Heart right ventricle (tissue), 16 donors: ENCODE measurements around the gene TFEC. TPM values are rescaled to one million over a fixed set of nuclear protein-coding genes. Genes with fewer than 3 reads are reported as not detected.
"Not testable (repeated sequence)": the region's sequence is repeated elsewhere in the genome, so short reads cannot be mapped to it uniquely, and the experiment has no call there.

Experiments
- ATAC-seq, 8 donors: fragments of 200-7000 bp; cut with Tn5 transposase; one replicate each; pipeline ENCODE4 v1.9.1; 2020; ENCODE audit warnings: mild to moderate bottlenecking in 8 of 8, moderate library complexity in 8 of 8, moderate number of reproducible peaks in 1 of 8
- DNase-seq, 2 donors: peaks; one replicate each; pipeline ENCODE4 v3.0.0-alpha.2; 2020
- H3K27ac ChIP-seq, 10 donors: fragments of 200-600 bp; sonication (generic) in 2 of 10; one replicate each; pipeline versions ENCODE4 v1.5.0 to v1.8.0; 2020 to 2022; ENCODE audit warnings: mild to moderate bottlenecking in 3 of 10
- H3K27me3 ChIP-seq, 7 donors: fragments of 200-600 bp; one replicate each; pipeline ENCODE4 v1.8.0; 2021 to 2022; ENCODE audit warnings: mild to moderate bottlenecking in 2 of 7
- H3K36me3 ChIP-seq, 9 donors: fragments of 200-600 bp; sonication (generic) in 1 of 9; one replicate each; pipeline versions ENCODE4 v1.5.0 to v1.8.0; 2020 to 2022; ENCODE audit warnings: mild to moderate bottlenecking in 2 of 9
- H3K4me1 ChIP-seq, 9 donors: fragments of 200-600 bp; sonication (generic) in 1 of 9; one replicate each; pipeline versions ENCODE4 v1.5.0 to v1.8.0; 2020 to 2022; ENCODE audit warnings: mild to moderate bottlenecking in 4 of 9
- H3K4me3 ChIP-seq, 10 donors: fragments of 200-600 bp; sonication (generic) in 2 of 10; one replicate each; pipeline versions ENCODE4 v1.5.0 to v1.8.0; 2020 to 2022; ENCODE audit warnings: mild to moderate bottlenecking in 7 of 10, moderate library complexity in 2 of 10
- H3K9me3 ChIP-seq, 11 donors: fragments of 200-600 bp in 10 of 11; sonication (generic) in 2 of 11; one replicate each; pipeline versions ENCODE4 v1.5.0 to v1.8.0; 2013 to 2022; ENCODE audit warnings: mild to moderate bottlenecking in 2 of 11, control low read depth in 1 of 11, moderate library complexity in 1 of 11
- WGBS, 2 donors: extraction: QIAGEN DNeasy Blood & Tissue Kit; methylation state at CpG; one replicate each; pipeline ENCODE4 v1.1.7; 2013; ENCODE audit warnings: inconsistent platforms in 1 of 2; 5-methylcytosine and 5-hydroxymethylcytosine counted together
- intact Hi-C, 10 donors: fragments of 100-400 bp; cut with DNase I; formaldehyde crosslinking; loops; one replicate each; pipeline versions ENCODE4 v1.11.1 to v1.14.2; 2022
- polyA plus RNA-seq, 2 donors: library from polyadenylated mRNA; stranded (reverse); fragments of 200-250 nt; gene quantifications; one replicate each; pipeline ENCODE4 v1.2.3, GENCODE V29; 2013
- total RNA-seq, 10 donors: library from RNA; stranded (reverse); fragmentation: NEBNext Ultra II Directional in 3 of 10; extraction: Animal tissue kit (Norgen Biotek cat#: 25700) in 3 of 10; gene quantifications; one replicate each; pipeline versions ENCODE4 v1.2.1 to v1.2.4, GENCODE V29; 2021 to 2023
- TF ChIP-seq, protein P1 (sequence below), 9 donors: fragments of 200-600 bp; sonication (generic) in 2 of 9; IDR thresholded peaks; one replicate each; pipeline versions ENCODE4 v1.5.0 to v1.8.0; 2021 to 2022; ENCODE audit warnings: antibody characterized with exemption in 9 of 9, mild to moderate bottlenecking in 5 of 9, moderate library complexity in 1 of 9
- donor health status: Arrhythmogenic right ventricular cardiomyopathy.
- donor health status: ischemic (EF 13 %, LVEDD 7.1; RV severe dilation, severe dysfunction).
- donor health status: healthy with polysubstance abuse.
- donor health status: DM: no; HTN: yes; CAD: no.
- donor health status: DM: no; HTN: no; CAD: no.
- donor health status: ischemic (EF 25% LVEDD 6.9; RV normal size, moderate dysfunction).
- donor health status: ischemic (EF 25% LVEDD 5.7; RV mildly dilated, moderate dysfunction).
- donor health status: healthy.
- donor health status: DM: yes; HTN: yes; CAD: no.
- donor health status: Ischemic cardiomyopathy.
- donor health status: ischemic (EF 35%, LVEDD 5.7; RV mildly dilated, moderate dysfunction).
- donor health status: nonischemic (EF 11% LVEDD 7.7; RV severe dilation, severe dysfunction).
- donor health status: DM: yes; HTN: yes; CAD: no.
- donor health status: PGD.
- donor health status: ischemic (EF 29% LVEDD 5.4; RV normal size, mild dysfunction).
- donor health status: nonischemic (EF 23%, LVEDD 6.1; RV moderate dilation, normal function).

The TFEC gene
- total and polyA plus RNA-seq, 12 donors, result 0.28 to 12.4 (median 0.70) TPM

- 84 to 85% methylated on average over 2 of the region's 2 CpGs for WGBS, 2 donors
- H3K4me3 ChIP-seq, result no peak overlapping the region
- intact Hi-C loops, result no loop called here
- TF ChIP-seq, protein P1, sequence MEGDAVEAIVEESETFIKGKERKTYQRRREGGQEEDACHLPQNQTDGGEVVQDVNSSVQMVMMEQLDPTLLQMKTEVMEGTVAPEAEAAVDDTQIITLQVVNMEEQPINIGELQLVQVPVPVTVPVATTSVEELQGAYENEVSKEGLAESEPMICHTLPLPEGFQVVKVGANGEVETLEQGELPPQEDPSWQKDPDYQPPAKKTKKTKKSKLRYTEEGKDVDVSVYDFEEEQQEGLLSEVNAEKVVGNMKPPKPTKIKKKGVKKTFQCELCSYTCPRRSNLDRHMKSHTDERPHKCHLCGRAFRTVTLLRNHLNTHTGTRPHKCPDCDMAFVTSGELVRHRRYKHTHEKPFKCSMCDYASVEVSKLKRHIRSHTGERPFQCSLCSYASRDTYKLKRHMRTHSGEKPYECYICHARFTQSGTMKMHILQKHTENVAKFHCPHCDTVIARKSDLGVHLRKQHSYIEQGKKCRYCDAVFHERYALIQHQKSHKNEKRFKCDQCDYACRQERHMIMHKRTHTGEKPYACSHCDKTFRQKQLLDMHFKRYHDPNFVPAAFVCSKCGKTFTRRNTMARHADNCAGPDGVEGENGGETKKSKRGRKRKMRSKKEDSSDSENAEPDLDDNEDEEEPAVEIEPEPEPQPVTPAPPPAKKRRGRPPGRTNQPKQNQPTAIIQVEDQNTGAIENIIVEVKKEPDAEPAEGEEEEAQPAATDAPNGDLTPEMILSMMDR (IDR thresholded peaks at IDR 0.05), result no peak
- no peaks in the 10 kb centered on the region for H3K36me3 ChIP-seq
- H3K27ac ChIP-seq, result no peak overlapping the region
- H3K4me1 ChIP-seq, result no peaks in the 10 kb centered on the region
- H3K9me3 ChIP-seq, result peaks cover 0 to 5% (median 0%) of the 10 kb centered on the region in 11 donors
- no peak for DNase-seq
- ATAC-seq, result no peak
- no peaks in the 10 kb centered on the region for H3K27me3 ChIP-seq
These were observed 32.1 kb upstream of the TFEC start for GRCh38 chr7:116062666-116063065.

DNA sequence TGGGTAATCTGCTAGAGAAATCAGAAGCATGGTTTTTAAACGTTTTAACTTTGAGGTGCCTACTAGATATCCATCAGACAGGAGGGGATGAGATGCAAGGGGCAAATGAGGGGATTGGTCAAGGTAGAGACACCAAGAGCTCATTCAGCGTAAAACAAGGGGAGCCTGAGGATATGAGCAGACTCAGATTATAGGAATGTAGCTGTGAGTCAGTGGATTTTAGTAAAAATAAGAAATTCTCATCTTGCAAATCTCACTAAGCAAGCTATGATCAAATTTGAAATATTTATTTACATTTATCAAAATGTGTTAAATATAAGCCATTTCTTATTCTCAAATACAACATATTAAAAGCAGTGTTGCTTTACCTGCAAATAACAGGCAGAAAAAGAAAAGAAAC is 21.4 kb upstream of the TFEC start:
- 50 to 51% methylated on average over 2 of the region's 2 CpGs for WGBS, 2 donors
- Histone ChIP-seq H3K9me3 (peaks cover 0 to 11% (median 0%) of the 10 kb centered on the region in 11 donors), H3K4me1 (no peaks in the 10 kb centered on the region), H3K27me3 (no peaks in the 10 kb centered on the region), H3K27ac (no peak overlapping the region), H3K4me3 (no peak overlapping the region), H3K36me3 (no peaks in the 10 kb centered on the region)
- ATAC-seq (no peak), DNase-seq (no peak)
- TF ChIP-seq, protein P1 (IDR thresholded peaks at IDR 0.05), result no peak
- intact Hi-C loops, result no loop called here

GRCh38 chr7:116047261-116047660 is 16.7 kb upstream of the TFEC start:
- not testable (repeated sequence) for ATAC-seq

DNA sequence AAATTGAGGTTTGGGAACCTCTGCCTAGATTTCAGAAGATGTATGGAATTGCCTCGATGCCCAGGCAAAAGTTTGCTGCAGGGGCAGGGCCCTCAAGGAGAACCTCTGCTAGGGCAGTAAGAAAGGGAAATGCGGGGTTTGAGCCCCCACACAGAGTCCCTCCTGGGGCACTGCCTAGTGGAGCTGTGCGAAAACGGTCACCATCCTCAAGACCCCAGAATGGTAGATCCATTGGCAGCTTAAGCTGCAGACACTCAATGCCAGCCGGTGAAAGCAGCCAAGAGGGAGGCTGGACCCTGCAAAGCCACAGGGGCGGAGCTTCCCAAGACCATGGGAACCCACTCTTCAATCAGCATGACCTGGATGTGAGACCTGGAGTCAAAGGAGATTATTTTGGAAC is 15.0 kb upstream of the TFEC start:
- Histone ChIP-seq H3K9me3 (peaks cover 0 to 16% (median 0%) of the 10 kb centered on the region in 11 donors), H3K4me1 (no peaks in the 10 kb centered on the region), H3K27ac (no peak overlapping the region), H3K27me3 (no peaks in the 10 kb centered on the region), H3K36me3 (no peaks in the 10 kb centered on the region), H3K4me3 (no peak overlapping the region)
- DNase-seq (no peak), ATAC-seq (no peak)
- intact Hi-C loops, result no loop called here
- 87 to 90% methylated on average over 6 of the region's 6 CpGs for WGBS, 2 donors
- TF ChIP-seq, protein P1 (IDR thresholded peaks at IDR 0.05), result no peak

More at GRCh38 chr7:116047261-116047660, 16.7 kb upstream of the TFEC start:
- H3K4me1 ChIP-seq, H3K4me3 ChIP-seq, H3K36me3 ChIP-seq, DNase-seq, H3K27me3 ChIP-seq, intact Hi-C loops, H3K27ac ChIP-seq: not testable (repeated sequence)
- 86 to 93% methylated on average over 6 of the region's 6 CpGs for WGBS, 2 donors
- H3K9me3 ChIP-seq, result peaks cover 0 to 16% (median 0%) of the 10 kb centered on the region in 11 donors

DNA sequence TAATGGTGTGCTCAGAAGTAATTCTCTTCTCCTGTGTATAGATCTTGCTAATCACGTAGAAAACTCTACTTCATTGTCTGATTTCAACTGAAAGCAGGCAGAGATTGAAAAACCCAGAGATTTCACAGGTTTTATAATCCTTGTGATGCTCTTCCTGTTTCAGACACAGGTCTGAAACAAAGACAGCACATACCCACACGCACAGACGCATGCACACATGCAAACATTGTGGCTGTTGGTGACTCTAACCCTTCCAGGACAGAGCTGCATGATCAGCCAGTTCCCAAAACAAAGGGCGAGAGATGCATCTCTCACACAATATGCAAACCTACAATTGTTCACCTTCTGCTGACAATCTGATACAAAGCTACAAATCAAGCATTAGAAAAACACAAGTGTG is 11.1 kb upstream of the TFEC start:
- no peaks in the 10 kb centered on the region for H3K27me3 ChIP-seq
- no peak overlapping the region for H3K27ac ChIP-seq
- ATAC-seq (no peak), DNase-seq (no peak)
- no peaks in the 10 kb centered on the region for H3K36me3 ChIP-seq
- intact Hi-C loops, result no loop called here
- no peaks in the 10 kb centered on the region for H3K4me1 ChIP-seq
- H3K9me3 ChIP-seq, result peaks cover 0 to 4% (median 0%) of the 10 kb centered on the region in 11 donors
- WGBS, 2 donors, result 69 to 72% methylated on average over 4 of the region's 4 CpGs
- TF ChIP-seq, protein P1 (IDR thresholded peaks at IDR 0.05), result no peak
- no peak overlapping the region for H3K4me3 ChIP-seq
